K562 (cell line): ENCODE measurements around the gene TSC22D1. TPM values are rescaled to one million over a fixed set of nuclear protein-coding genes. Genes with fewer than 3 reads are reported as not detected.

Experiments used
- ATAC-seq: fragments of 200-7000 bp; cut with Tn5 transposase; 3 replicates; pipeline ENCODE4 v1.9.1; 2020; ENCODE audit warnings: moderate library complexity
- BruUV-seq: library from RNA; stranded (reverse); fragments of 400-500 nt; replicated peaks from 2 replicates; lab custom pipeline; 2021; lab: Mats Ljungman, UMichigan
- CTCF ChIA-PET: fragments of 300-600 bp; formaldehyde crosslinking; extraction: SDS; loops from one replicate; lab custom pipeline; 2021; ENCODE audit warnings: low intra/inter-chr PET ratio; lab: Yijun Ruan, JAX
- POLR2A ChIA-PET: fragments of 300-600, 350-650 bp; sonication (Branson Sonifier 250); formaldehyde crosslinking; extraction: SDS; loops from one replicate; lab custom pipeline; 2021; ENCODE audit warnings: antibody characterized with exemption, inconsistent platforms; lab: Yijun Ruan, JAX
- DNase-seq, 4 experiments: peaks; one replicate each; pipeline versions ENCODE4 v3.0.0 to v3.0.0-alpha.2; 2011 to 2018; ENCODE audit warnings: low spot score in 3 of 4, mixed read lengths in 3 of 4; ENCODE audit errors: extremely low read depth in 1 of 4
- FAIRE-seq: peaks from 2 replicates; lab custom pipeline; 2011; peaks lifted over from hg19 to GRCh38; lab: Jason Lieb, UNC
- H2AFZ ChIP-seq: 2 replicates; pipeline ENCODE4 v1.6.0; 2011; ENCODE audit warnings: low read depth, low read length, control low read depth, inconsistent platforms
- H3K27ac ChIP-seq: fragments of 200-600 bp; 3 replicates; pipeline ENCODE4 v1.8.0; 2011; ENCODE audit warnings: low read depth, mild to moderate bottlenecking, control low read depth, inconsistent platforms, low read length, moderate library complexity, mixed read lengths; ENCODE audit errors: extremely low read depth
- H3K27me3 ChIP-seq, 2 experiments: fragments of 300-600 bp in 1 of 2; 2 replicates in 1 of 2; 3 replicates in 1 of 2; pipeline versions ENCODE4 v1.6.0 to v1.8.0; 2011; ENCODE audit warnings: inconsistent platforms in 2 of 2, low read length in 2 of 2, mild to moderate bottlenecking in 1 of 2, mixed read lengths in 1 of 2, moderate library complexity in 1 of 2; ENCODE audit not compliant: control insufficient read depth in 2 of 2, insufficient read depth in 2 of 2
- H3K36me3 ChIP-seq: fragments of 300-600 bp; 3 replicates; pipeline ENCODE4 v1.8.0; 2011; ENCODE audit warnings: mild to moderate bottlenecking, low read length, inconsistent platforms; ENCODE audit not compliant: control insufficient read depth, insufficient read depth
- H3K4me1 ChIP-seq, 2 experiments: fragments of 200-600 bp in 1 of 2; replicated peaks in 1 of 2; 2 replicates in 1 of 2; 3 replicates in 1 of 2; pipeline versions ENCODE4 v1.5.1 to v1.8.0; 2011; ENCODE audit warnings: inconsistent platforms in 2 of 2, low read length in 2 of 2, mild to moderate bottlenecking in 1 of 2, mixed read lengths in 1 of 2, moderate library complexity in 1 of 2; ENCODE audit not compliant: control insufficient read depth in 2 of 2, insufficient read depth in 2 of 2
- H3K4me2 ChIP-seq: 2 replicates; pipeline ENCODE4 v1.6.1; 2011; ENCODE audit warnings: low read length, control low read depth, inconsistent platforms, mixed read lengths; ENCODE audit not compliant: insufficient read depth
- H3K4me3 ChIP-seq: fragments of 200-600 bp; sonication (generic), shearing (Covaris generic); 2 replicates; pipeline ENCODE4 v1.5.1; 2016; ENCODE audit warnings: control low read depth, inconsistent platforms
- H3K79me2 ChIP-seq: fragments of 200-600 bp; 3 replicates; pipeline ENCODE4 v1.8.0; 2011; ENCODE audit warnings: low read length, inconsistent platforms; ENCODE audit not compliant: control insufficient read depth, insufficient read depth
- H3K9ac ChIP-seq, 2 experiments: 2 replicates each; pipeline versions ENCODE4 v1.6.0 to v1.6.1; 2011; ENCODE audit warnings: low read depth in 2 of 2, low read length in 2 of 2, control low read depth in 1 of 2, inconsistent platforms in 1 of 2, mild to moderate bottlenecking in 1 of 2, mixed read lengths in 1 of 2; ENCODE audit not compliant: insufficient read depth in 1 of 2
- H3K9me1 ChIP-seq: one replicate; pipeline ENCODE4 v1.6.0; 2011; ENCODE audit warnings: inconsistent platforms, mild to moderate bottlenecking, low read length, moderate library complexity; ENCODE audit not compliant: control insufficient read depth, insufficient read depth
- H3K9me3 ChIP-seq: replicated peaks from 2 replicates; pipeline ENCODE4 v1.5.1; 2011; ENCODE audit warnings: low read depth, low read length, inconsistent platforms; ENCODE audit not compliant: control insufficient read depth, insufficient read depth
- H4K20me1 ChIP-seq: replicated peaks from 2 replicates; pipeline ENCODE4 v1.6.1; 2011; ENCODE audit warnings: low read length, inconsistent platforms, mixed read lengths; ENCODE audit not compliant: control insufficient read depth, insufficient read depth
- ARID2 ChIP-seq: fragments of 450-650 bp; IDR thresholded peaks from 2 replicates; pipeline ENCODE4 v1.6.1; 2017; ENCODE audit warnings: antibody characterized with exemption, mild to moderate bottlenecking
- BMI1 ChIP-seq: fragments of 150-350 bp; IDR thresholded peaks from 2 replicates; pipeline ENCODE4 v1.6.1; 2014; ENCODE audit warnings: low read length
- DMBX1 ChIP-seq: fragments of 250-450 bp; sonication (Bioruptor Pico); IDR thresholded peaks from 2 replicates; pipeline ENCODE4 v1.8.0; 2022; ENCODE audit warnings: inconsistent platforms, mild to moderate bottlenecking, moderate library complexity, borderline replicate concordance
- FOSL1 ChIP-seq: fragments of 200-800 bp; sonication (Bioruptor generic); conservative IDR thresholded peaks from 2 replicates; pipeline ENCODE4 v1.6.1; 2016; ENCODE audit warnings: missing genetic modification characterization, missing compliant biosample characterization
- NFIX ChIP-seq: fragments of 250-450 bp; sonication (Bioruptor Pico); IDR thresholded peaks from 2 replicates; pipeline ENCODE4 v1.4.0; 2020; ENCODE audit warnings: low read depth, mild to moderate bottlenecking, moderate library complexity
- ZBTB26 ChIP-seq: fragments of 450-650 bp; formaldehyde crosslinking; IDR thresholded peaks from 2 replicates; pipeline ENCODE4 v1.4.0; 2022; ENCODE audit warnings: missing genetic modification characterization
- WGBS: fragments of 100-300 bp; shearing (Covaris generic); methylation state at CpG from one replicate; pipeline ENCODE4 v1.1.6; 2016; ENCODE audit warnings: low coverage, mixed read lengths; ENCODE audit not compliant: insufficient coverage; ENCODE audit errors: missing lambda C conversion rate; 5-methylcytosine and 5-hydroxymethylcytosine counted together
- in situ Hi-C: fragments of 300-500 bp; cut with MboI; formaldehyde crosslinking; loops from 4 replicates; pipeline ENCODE4 v1.15.0; 2018; ENCODE audit warnings: inconsistent platforms, mixed read lengths
- intact Hi-C: fragments of 100-400 bp; cut with micrococcal nuclease; formaldehyde crosslinking; loops from 2 replicates; pipeline ENCODE4 v1.14.2; 2022
- polyA plus RNA-seq, 8 experiments: library from polyadenylated mRNA; depleted of rRNA in 4 of 8; stranded (reverse) in 5 of 8; unstranded in 3 of 8; fragments of >200 nt; fragmentation: Nextera tagmentation in 2 of 8; fragmentation: Illumina TruSeq in 1 of 8; extraction: Ambion mirVana in 2 of 8; extraction: Trizol in 1 of 8; gene quantifications; 2 replicates each; pipeline versions ENCODE4 v1.2.1 to v1.2.3, GENCODE V29; 2011 to 2014; ENCODE audit warnings: inconsistent platforms in 1 of 8, missing spikeins in 1 of 8
- total RNA-seq, 7 experiments: library from RNA; depleted of rRNA in 6 of 7; stranded (reverse); fragments of >200 nt in 6 of 7; fragmentation: Illumina TruSeq in 2 of 7; extraction: Trizol in 2 of 7; gene quantifications; 2 replicates each; pipeline versions ENCODE4 v1.2.1 to v1.2.3, GENCODE V29; 2011 to 2021; ENCODE audit warnings: low replicate concordance in 1 of 7

The TSC22D1 gene
- total and polyA plus RNA-seq, 9 of the 15 experiments (the other 6 are each of a cell fraction or from before 2014, with no cell fraction given), result 2.6 to 19.8 (median 8.4) TPM

GRCh38 chr13:44592216-44592847 lies 16.2 kb upstream of the TSC22D1 start:
- Histone ChIP-seq H3K4me2 (no peak overlapping the region), H3K9me1 (no peaks in the 10 kb centered on the region), H3K4me1 (peaks cover 2 to 9% of the 10 kb centered on the region in 2 experiments; a peak in 2 of 5 replicates), H3K4me3 (no peak overlapping the region), H3K27ac (no peak overlapping the region), H2AFZ (no peak overlapping the region), H3K36me3 (no peaks in the 10 kb centered on the region), H3K27me3 (no peaks in the 10 kb centered on the region), H3K9ac (no peak overlapping the region), H3K9me3 (no peaks in the 10 kb centered on the region), H4K20me1 (no peaks in the 10 kb centered on the region), H3K79me2 (no peaks in the 10 kb centered on the region)
- ChIA-PET CTCF (no interaction called here), POLR2A (no interaction called here)
- intact Hi-C loops, result no loop called here
- no peak for TF ChIP-seq BMI1
- no peak for TF ChIP-seq FOSL1 (tag)
- TF ChIP-seq ARID2, result no peak
- TF ChIP-seq DMBX1, result no peak
- TF ChIP-seq ZBTB26 (CRISPR knock-in tag), result no peak
- no peak for TF ChIP-seq NFIX
- 56% methylated on average over 4 of the region's 6 CpGs for WGBS
- ATAC-seq, result no peak
- FAIRE-seq, result no peak
- in situ Hi-C loops, result no loop called here
- no peak for DNase-seq
- no TSS peak for BruUV-seq
